Mesenchymal stem cell (in vitro differentiated cells and primary cell): ENCODE data around the gene AKAIN1.

Source experiments
- DNase-seq: peaks from one replicate; pipeline ENCODE4 v3.0.0-alpha.2; 2013
- H2AFZ ChIP-seq: one replicate; pipeline ENCODE4 v1.6.1; 2013; ENCODE audit warnings: low read depth, mild to moderate bottlenecking, control low read depth, inconsistent platforms, low read length, moderate library complexity
- H2AK5ac ChIP-seq: 2 replicates; pipeline ENCODE4 v1.6.1; 2013; ENCODE audit warnings: low read length, moderate library complexity, mild to moderate bottlenecking, inconsistent platforms; ENCODE audit not compliant: severe bottlenecking
- H2BK120ac ChIP-seq: one replicate; pipeline ENCODE4 v1.6.1; 2013; ENCODE audit warnings: low read depth, mild to moderate bottlenecking, inconsistent platforms, low read length, moderate library complexity
- H2BK12ac ChIP-seq, 2 experiments: one replicate each; pipeline ENCODE4 v1.6.1; 2013; ENCODE audit warnings: inconsistent platforms in 2 of 2, low read length in 2 of 2, mild to moderate bottlenecking in 2 of 2, moderate library complexity in 2 of 2, control low read depth in 1 of 2
- H2BK15ac ChIP-seq: one replicate; pipeline ENCODE4 v1.6.1; 2013; ENCODE audit warnings: mild to moderate bottlenecking, low read depth, inconsistent platforms; ENCODE audit not compliant: poor library complexity, severe bottlenecking
- H2BK5ac ChIP-seq: 2 replicates; pipeline ENCODE4 v1.6.1; 2013; ENCODE audit warnings: low read depth, mild to moderate bottlenecking, low read length, control low read depth, inconsistent platforms; ENCODE audit not compliant: poor library complexity, severe bottlenecking
- H3K14ac ChIP-seq, 2 experiments: one replicate each; pipeline ENCODE4 v1.6.1; 2013; ENCODE audit warnings: inconsistent platforms in 2 of 2, low read length in 2 of 2, control low read depth in 1 of 2, mild to moderate bottlenecking in 1 of 2, moderate library complexity in 1 of 2
- H3K18ac ChIP-seq, 2 experiments: one replicate each; pipeline ENCODE4 v1.6.1; 2013; ENCODE audit warnings: inconsistent platforms in 2 of 2, low read length in 2 of 2, control low read depth in 1 of 2, low read depth in 1 of 2, mild to moderate bottlenecking in 1 of 2
- H3K23ac ChIP-seq, 2 experiments: one replicate each; pipeline ENCODE4 v1.6.1; 2013; ENCODE audit warnings: inconsistent platforms in 2 of 2, low read length in 2 of 2, mild to moderate bottlenecking in 2 of 2, moderate library complexity in 2 of 2, control low read depth in 1 of 2
- H3K27ac ChIP-seq: 2 replicates; pipeline ENCODE4 v1.5.1; 2013; ENCODE audit warnings: mild to moderate bottlenecking, moderate library complexity, low read length, control low read depth, inconsistent platforms; ENCODE audit not compliant: poor library complexity, severe bottlenecking
- H3K27me3 ChIP-seq, 2 experiments: 2 replicates each; pipeline versions ENCODE4 v1.6.1 to v1.7.0; 2013; ENCODE audit warnings: low read length in 2 of 2, mild to moderate bottlenecking in 2 of 2, moderate library complexity in 2 of 2, control low read depth in 1 of 2, inconsistent platforms in 1 of 2; ENCODE audit not compliant: control insufficient read depth in 1 of 2, insufficient read depth in 1 of 2
- H3K36me3 ChIP-seq, 2 experiments: 2 replicates each; pipeline versions ENCODE4 v1.6.1 to v1.7.0; 2013; ENCODE audit warnings: low read length in 2 of 2, control low read depth in 1 of 2, inconsistent platforms in 1 of 2, low read depth in 1 of 2, mild to moderate bottlenecking in 1 of 2; ENCODE audit not compliant: insufficient read depth in 2 of 2, control insufficient read depth in 1 of 2
- H3K4ac ChIP-seq, 2 experiments: one replicate each; pipeline ENCODE4 v1.6.1; 2013; ENCODE audit warnings: inconsistent platforms in 2 of 2, low read length in 2 of 2, mild to moderate bottlenecking in 2 of 2, moderate library complexity in 2 of 2, control low read depth in 1 of 2, low read depth in 1 of 2
- H3K4me1 ChIP-seq: 2 replicates; pipeline ENCODE4 v1.6.1; 2013; ENCODE audit warnings: low read depth, low read length, control low read depth; ENCODE audit not compliant: control insufficient read depth, insufficient read depth
- H3K4me2 ChIP-seq: 2 replicates; pipeline ENCODE4 v1.6.1; 2013; ENCODE audit warnings: low read length, mild to moderate bottlenecking, inconsistent platforms; ENCODE audit not compliant: poor library complexity, severe bottlenecking
- H3K4me3 ChIP-seq, 2 experiments: 2 replicates each; pipeline versions ENCODE4 v1.5.1 to v1.7.0; 2013; ENCODE audit warnings: low read length in 2 of 2, mild to moderate bottlenecking in 2 of 2, control low read depth in 1 of 2, low read depth in 1 of 2; ENCODE audit not compliant: insufficient read depth in 1 of 2
- H3K79me1 ChIP-seq: replicated peaks from 2 replicates; pipeline ENCODE4 v1.6.1; 2013; ENCODE audit warnings: mild to moderate bottlenecking, control low read depth, low read length, inconsistent platforms; ENCODE audit not compliant: poor library complexity, severe bottlenecking
- H3K9ac ChIP-seq: 2 replicates; pipeline ENCODE4 v1.7.0; 2013; ENCODE audit warnings: mild to moderate bottlenecking, low read length, moderate library complexity
- H3K9me3 ChIP-seq: 2 replicates; pipeline ENCODE4 v1.7.0; 2013; ENCODE audit warnings: mild to moderate bottlenecking, low read length; ENCODE audit not compliant: control insufficient read depth
- H4K8ac ChIP-seq: one replicate; pipeline ENCODE4 v1.6.1; 2013; ENCODE audit warnings: inconsistent platforms, mild to moderate bottlenecking, low read length, moderate library complexity
- H4K91ac ChIP-seq: one replicate; pipeline ENCODE4 v1.6.1; 2013; ENCODE audit warnings: mild to moderate bottlenecking, low read length, inconsistent platforms
- WGBS: methylation state at CpG from one replicate; pipeline ENCODE4 v1.1.7; 2013; ENCODE audit warnings: mixed read lengths; 5-methylcytosine and 5-hydroxymethylcytosine counted together

AKAIN1 gene

DNA sequence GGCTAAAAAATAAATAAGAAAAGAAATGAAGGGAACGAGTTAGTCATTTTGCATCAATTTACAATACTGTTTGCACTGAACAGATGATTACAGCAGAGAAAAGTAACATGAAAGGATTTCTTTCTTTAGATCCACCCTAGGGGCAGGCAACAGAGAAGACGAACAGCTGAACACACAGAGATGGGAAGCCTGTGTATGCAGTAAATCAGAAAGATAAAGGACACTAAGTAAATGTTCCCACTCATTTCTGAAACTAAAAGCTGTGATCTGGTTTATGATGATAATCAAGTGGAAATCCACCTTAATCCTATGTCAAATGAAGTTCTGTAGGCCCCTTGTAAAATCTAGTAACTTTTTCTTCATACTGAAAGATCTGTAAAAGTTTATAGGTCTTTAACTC is 54.2 kb downstream of the AKAIN1 start:
- H2AFZ ChIP-seq, result no peak overlapping the region
- no peaks in the 10 kb centered on the region for H3K4me1 ChIP-seq
- H2BK12ac ChIP-seq, result no peak overlapping the region
- no peak overlapping the region for H3K23ac ChIP-seq
- no peak for DNase-seq
- no peak overlapping the region for H3K9ac ChIP-seq
- H2BK15ac ChIP-seq, result no peak overlapping the region
- H3K4ac ChIP-seq, result no peak overlapping the region
- H3K9me3 ChIP-seq, result no peaks in the 10 kb centered on the region
- no peak overlapping the region for H3K27ac ChIP-seq
- H3K36me3 ChIP-seq, result no peaks in the 10 kb centered on the region
- no peak overlapping the region for H2BK5ac ChIP-seq
- H2BK120ac ChIP-seq, result no peak overlapping the region
- no peaks in the 10 kb centered on the region for H3K27me3 ChIP-seq
- no peak overlapping the region for H3K4me2 ChIP-seq
- no peak overlapping the region for H3K4me3 ChIP-seq
- WGBS, result 67% methylated on average over 1 of the region's 2 CpGs
- H4K91ac ChIP-seq, result no peak overlapping the region
- no peak overlapping the region for H4K8ac ChIP-seq
- H2AK5ac ChIP-seq, result no peak overlapping the region
- H3K79me1 ChIP-seq, result no peaks in the 10 kb centered on the region
- no peak overlapping the region for H3K18ac ChIP-seq
- H3K14ac ChIP-seq, result no peak overlapping the region

DNA sequence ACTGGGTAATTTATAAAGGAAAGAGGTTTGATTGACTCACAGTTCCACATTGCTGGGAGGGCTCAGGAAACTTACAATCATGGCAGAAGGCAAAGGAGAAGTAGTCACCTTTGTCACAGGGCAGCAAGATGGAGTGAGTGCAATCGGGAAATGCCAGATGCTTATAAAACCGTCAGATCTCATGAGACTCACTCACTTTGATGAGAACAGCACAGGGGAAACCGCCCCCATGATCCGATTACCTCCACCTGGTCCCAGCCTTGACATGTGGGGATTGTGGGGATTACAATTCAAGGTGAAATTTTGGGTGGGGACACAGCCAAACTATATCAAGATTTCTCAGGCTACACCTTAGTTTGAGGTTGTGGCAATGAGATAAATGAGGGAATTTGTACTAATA is 54.9 kb downstream of the AKAIN1 start:
- Histone ChIP-seq H3K27ac (no peak overlapping the region), H3K27me3 (no peaks in the 10 kb centered on the region), H3K18ac (no peak overlapping the region), H2BK15ac (no peak overlapping the region), H3K4ac (no peak overlapping the region), H3K14ac (no peak overlapping the region), H3K23ac (no peak overlapping the region), H3K4me3 (no peak overlapping the region), H3K36me3 (no peaks in the 10 kb centered on the region), H3K9me3 (no peaks in the 10 kb centered on the region), H3K79me1 (no peaks in the 10 kb centered on the region), H3K9ac (no peak overlapping the region), H3K4me2 (no peak overlapping the region), H3K4me1 (no peaks in the 10 kb centered on the region), H2AK5ac (no peak overlapping the region), H4K91ac (no peak overlapping the region), H2BK5ac (no peak overlapping the region), H2BK12ac (no peak overlapping the region), H2BK120ac (no peak overlapping the region), H2AFZ (no peak overlapping the region), H4K8ac (no peak overlapping the region)
- DNase-seq, result no peak
- WGBS, result 86% methylated on average over 2 of the region's 4 CpGs

DNA sequence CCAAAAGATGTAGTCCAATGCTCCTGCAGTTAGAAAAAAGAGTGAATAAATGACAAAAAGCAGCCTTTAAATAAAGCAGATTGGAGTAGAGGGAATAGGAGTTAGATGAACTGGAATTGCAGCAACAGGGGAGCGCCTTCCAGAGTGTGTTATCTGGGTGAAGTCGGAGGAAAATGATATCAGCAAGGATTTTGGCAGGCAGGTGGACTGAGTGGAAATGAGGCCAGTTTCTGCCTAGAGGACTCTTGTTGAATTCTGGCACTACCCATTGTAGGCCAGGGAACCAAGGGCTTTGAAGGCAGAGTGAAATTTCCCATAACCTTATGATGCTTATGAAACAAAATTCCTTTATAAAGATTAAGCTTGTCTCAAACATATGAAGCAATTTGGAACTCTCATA is 59.8 kb downstream of the AKAIN1 start:
- Histone ChIP-seq H2BK120ac (no peak overlapping the region), H2BK12ac (no peak overlapping the region), H3K36me3 (no peaks in the 10 kb centered on the region), H3K27me3 (no peaks in the 10 kb centered on the region), H3K23ac (no peak overlapping the region), H2BK5ac (no peak overlapping the region), H2AK5ac (no peak overlapping the region), H3K18ac (no peak overlapping the region), H2AFZ (no peak overlapping the region), H3K4me1 (no peaks in the 10 kb centered on the region), H3K9me3 (no peaks in the 10 kb centered on the region), H3K4ac (no peak overlapping the region), H3K27ac (no peak overlapping the region), H2BK15ac (no peak overlapping the region), H4K91ac (no peak overlapping the region), H4K8ac (no peak overlapping the region), H3K4me2 (no peak overlapping the region), H3K4me3 (no peak overlapping the region), H3K14ac (no peak overlapping the region), H3K9ac (no peak overlapping the region), H3K79me1 (no peaks in the 10 kb centered on the region)
- DNase-seq, result no peak
- 73% methylated on average over 2 of the region's 2 CpGs for WGBS

DNA sequence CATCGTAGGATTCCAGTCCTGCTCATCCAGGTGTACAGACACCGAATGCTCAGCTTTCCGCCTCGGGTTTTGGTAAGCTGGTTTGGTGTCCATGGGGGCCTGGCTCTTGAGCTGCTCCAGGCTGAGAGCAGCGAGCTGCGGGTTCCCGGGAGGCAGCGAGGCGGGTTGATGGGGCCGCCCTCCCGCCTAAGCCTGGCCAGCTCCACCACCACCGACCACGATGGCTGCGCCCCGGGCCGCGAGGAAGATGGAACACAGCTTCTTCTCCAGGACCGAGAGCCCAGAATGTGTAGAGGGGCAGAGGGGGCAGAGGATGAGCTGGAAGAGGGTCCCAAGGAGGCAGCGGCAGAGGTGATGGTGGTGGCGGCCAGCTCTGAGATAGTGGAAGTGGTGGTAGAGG is 64.1 kb downstream of the AKAIN1 start:
- H2BK15ac ChIP-seq, result no peak overlapping the region
- 91% methylated on average over 20 of the region's 20 CpGs for WGBS
- no peak overlapping the region for H2BK5ac ChIP-seq

More for the DNA sequence above, 64.1 kb downstream of the AKAIN1 start:
- Histone ChIP-seq H3K27ac (no peak overlapping the region), H2AFZ (no peak overlapping the region), H3K23ac (no peak overlapping the region), H3K4ac (no peak overlapping the region), H2BK120ac (no peak overlapping the region), H3K9me3 (no peaks in the 10 kb centered on the region), H3K27me3 (no peaks in the 10 kb centered on the region), H3K14ac (no peak overlapping the region), H3K9ac (no peak overlapping the region), H3K4me3 (no peak overlapping the region), H2BK12ac (no peak overlapping the region), H4K8ac (no peak overlapping the region), H3K18ac (no peak overlapping the region), H3K79me1 (no peaks in the 10 kb centered on the region), H3K4me2 (no peak overlapping the region), H3K36me3 (no peaks in the 10 kb centered on the region), H3K4me1 (no peaks in the 10 kb centered on the region), H2AK5ac (no peak overlapping the region), H4K91ac (no peak overlapping the region)
- DNase-seq, result no peak
